ENCODE data around the gene RBX1.
A peak's percentile ranks its signal among the peaks of the same experiment; 100 is the strongest.

The RBX1 gene

GRCh38 chr22:40979198-40979597 is 28.0 kb downstream of the RBX1 start:
- TF ChIP-seq, protein P1, sequence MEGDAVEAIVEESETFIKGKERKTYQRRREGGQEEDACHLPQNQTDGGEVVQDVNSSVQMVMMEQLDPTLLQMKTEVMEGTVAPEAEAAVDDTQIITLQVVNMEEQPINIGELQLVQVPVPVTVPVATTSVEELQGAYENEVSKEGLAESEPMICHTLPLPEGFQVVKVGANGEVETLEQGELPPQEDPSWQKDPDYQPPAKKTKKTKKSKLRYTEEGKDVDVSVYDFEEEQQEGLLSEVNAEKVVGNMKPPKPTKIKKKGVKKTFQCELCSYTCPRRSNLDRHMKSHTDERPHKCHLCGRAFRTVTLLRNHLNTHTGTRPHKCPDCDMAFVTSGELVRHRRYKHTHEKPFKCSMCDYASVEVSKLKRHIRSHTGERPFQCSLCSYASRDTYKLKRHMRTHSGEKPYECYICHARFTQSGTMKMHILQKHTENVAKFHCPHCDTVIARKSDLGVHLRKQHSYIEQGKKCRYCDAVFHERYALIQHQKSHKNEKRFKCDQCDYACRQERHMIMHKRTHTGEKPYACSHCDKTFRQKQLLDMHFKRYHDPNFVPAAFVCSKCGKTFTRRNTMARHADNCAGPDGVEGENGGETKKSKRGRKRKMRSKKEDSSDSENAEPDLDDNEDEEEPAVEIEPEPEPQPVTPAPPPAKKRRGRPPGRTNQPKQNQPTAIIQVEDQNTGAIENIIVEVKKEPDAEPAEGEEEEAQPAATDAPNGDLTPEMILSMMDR (IDR thresholded peaks at IDR 0.05; ENCODE audit: low read depth, low read length) = no peak
- TF ChIP-seq EZH2phosphoT487 (IDR thresholded peaks at IDR 0.05; ENCODE audit: low read depth) = no peak
- Histone ChIP-seq H3K27me3 (ENCODE audit: low read depth, low read length) (no peaks in the 10 kb centered on the region), H3K4me3 (ENCODE audit: low read length) (no peak overlapping the region), H3K4me2 (ENCODE audit: low read length) (no peak overlapping the region), H2AFZ (ENCODE audit: low read depth, low read length) (no peak overlapping the region), H3K79me2 (ENCODE audit: low read length) (no peaks in the 10 kb centered on the region), H3K27ac (ENCODE audit: low read length) (no peak overlapping the region), H3K9ac (ENCODE audit: low read length) (no peak overlapping the region), H4K20me1 (ENCODE audit: insufficient read depth, low read length) (no peaks in the 10 kb centered on the region), H3K4me1 (ENCODE audit: low read length) (peaks cover 11% of the 10 kb centered on the region), H3K9me3 (ENCODE audit: insufficient read depth, low read length) (no peaks in the 10 kb centered on the region), H3K36me3 (replicated peaks; ENCODE audit: low read depth, low read length) (no peaks in the 10 kb centered on the region)

- Histone ChIP-seq H3K9ac (ENCODE audit: low read length) (no peak overlapping the region), H3K27me3 (ENCODE audit: low read depth, low read length) (no peaks in the 10 kb centered on the region), H3K4me3 (ENCODE audit: low read length) (no peak overlapping the region), H2AFZ (ENCODE audit: low read depth, low read length) (no peak overlapping the region), H3K79me2 (ENCODE audit: low read length) (no peaks in the 10 kb centered on the region), H3K27ac (ENCODE audit: low read length) (no peak overlapping the region), H3K4me1 (ENCODE audit: low read length) (peaks cover 11% of the 10 kb centered on the region), H3K4me2 (ENCODE audit: low read length) (no peak overlapping the region), H3K36me3 (replicated peaks; ENCODE audit: low read depth, low read length) (no peaks in the 10 kb centered on the region), H4K20me1 (ENCODE audit: insufficient read depth, low read length) (no peaks in the 10 kb centered on the region), H3K9me3 (ENCODE audit: insufficient read depth, low read length) (no peaks in the 10 kb centered on the region)
- TF ChIP-seq, protein P1 (IDR thresholded peaks at IDR 0.05; ENCODE audit: low read depth, low read length) = no peak
- no peak for TF ChIP-seq EZH2phosphoT487 (IDR thresholded peaks at IDR 0.05; ENCODE audit: low read depth)
Measured at GRCh38 chr22:40979871-40980270, 28.7 kb downstream of the RBX1 start.

DNA sequence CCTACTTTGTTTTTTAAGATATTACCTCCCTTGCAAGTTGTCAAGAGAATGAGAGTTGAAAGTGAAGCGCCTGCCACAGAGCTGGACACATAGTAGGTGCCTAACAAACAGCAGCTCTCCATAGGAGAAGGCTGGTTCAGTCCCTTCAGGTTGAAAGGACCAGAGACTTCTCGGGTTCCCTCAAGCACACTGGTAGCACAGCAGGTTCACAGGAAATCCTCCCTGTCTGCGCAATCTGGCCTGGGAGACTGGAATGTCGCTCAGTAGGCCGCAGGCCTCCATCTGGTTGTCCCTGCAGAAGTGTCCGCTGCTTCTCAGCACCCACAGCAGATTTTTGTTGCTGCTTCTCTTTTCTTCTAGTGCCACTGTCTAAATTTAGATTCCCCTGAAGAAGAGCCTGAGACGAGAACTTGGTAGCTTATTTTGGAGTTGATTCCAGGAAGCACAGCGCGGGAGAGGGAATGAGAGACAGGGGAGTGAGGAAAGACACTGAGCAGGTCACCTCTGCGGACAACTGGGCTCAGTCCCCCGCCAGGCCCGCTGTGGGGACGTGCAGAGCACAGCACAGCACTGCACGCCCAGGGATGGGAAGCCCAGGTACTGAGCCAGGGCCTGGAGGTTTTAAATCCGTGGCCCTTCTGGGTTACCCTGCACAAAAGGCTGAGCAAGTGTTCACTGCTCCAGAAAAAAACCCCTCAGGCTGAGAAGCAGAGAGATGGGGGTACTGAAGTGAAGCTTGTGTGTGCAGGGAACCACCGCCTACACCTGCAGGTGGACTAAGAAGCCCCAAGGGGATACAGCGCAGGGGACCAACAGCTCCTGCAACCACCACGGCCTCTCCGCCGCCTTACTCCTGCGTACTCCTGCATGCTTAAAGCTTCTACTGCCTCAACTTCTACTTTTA is 31.6 kb downstream of the RBX1 start:
- Histone ChIP-seq H3K4me3 (ENCODE audit: low read length) (peak overlapping the region; percentile 10; the same call in 1 of the 2 replicates), H3K36me3 (replicated peaks; ENCODE audit: low read depth, low read length) (no peaks in the 10 kb centered on the region), H3K79me2 (ENCODE audit: low read length) (no peaks in the 10 kb centered on the region), H3K27me3 (ENCODE audit: low read depth, low read length) (no peaks in the 10 kb centered on the region), H4K20me1 (ENCODE audit: insufficient read depth, low read length) (no peaks in the 10 kb centered on the region), H3K27ac (ENCODE audit: low read length) (no peak overlapping the region), H3K4me2 (ENCODE audit: low read length) (peak overlapping the region; percentile 34), H3K9me3 (ENCODE audit: insufficient read depth, low read length) (no peaks in the 10 kb centered on the region), H3K9ac (ENCODE audit: low read length) (no peak overlapping the region), H3K4me1 (ENCODE audit: low read length) (peaks cover 11% of the 10 kb centered on the region), H2AFZ (ENCODE audit: low read depth, low read length) (peak overlapping the region; percentile 85)
- TF ChIP-seq, protein P1 (IDR thresholded peaks at IDR 0.05; ENCODE audit: low read depth, low read length) = no peak
- no peak for TF ChIP-seq EZH2phosphoT487 (IDR thresholded peaks at IDR 0.05; ENCODE audit: low read depth)

DNA sequence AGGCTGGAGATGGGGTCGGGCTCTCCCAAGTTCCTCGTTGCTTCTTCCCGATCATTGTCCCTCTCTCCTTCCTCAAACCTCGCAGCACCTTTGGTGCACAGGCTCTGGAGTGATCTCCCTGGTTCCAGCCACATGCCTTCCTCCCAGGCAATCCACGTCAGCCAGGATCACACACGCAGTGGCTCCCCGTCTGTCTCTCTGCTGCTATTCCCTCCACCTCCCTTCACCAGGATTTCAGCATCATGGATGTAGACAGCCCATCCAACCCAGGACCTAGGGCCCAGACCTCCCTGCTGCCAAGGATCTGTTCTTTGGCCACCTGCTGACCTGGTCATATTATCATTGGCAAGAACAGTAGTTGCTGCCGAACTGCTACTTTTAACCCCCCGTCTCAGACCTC is 40.1 kb downstream of the RBX1 start:
- no peak overlapping the region for H3K4me2 ChIP-seq (ENCODE audit: low read length)
- no peaks in the 10 kb centered on the region for H3K36me3 ChIP-seq (replicated peaks; ENCODE audit: low read depth, low read length)
- no peaks in the 10 kb centered on the region for H3K4me1 ChIP-seq (ENCODE audit: low read length)
- H3K9me3 ChIP-seq (ENCODE audit: insufficient read depth, low read length) = no peaks in the 10 kb centered on the region
- no peaks in the 10 kb centered on the region for H3K79me2 ChIP-seq (ENCODE audit: low read length)
- H4K20me1 ChIP-seq (ENCODE audit: insufficient read depth, low read length) = no peaks in the 10 kb centered on the region
- H3K9ac ChIP-seq (ENCODE audit: low read length) = no peak overlapping the region
- no peak overlapping the region for H3K27ac ChIP-seq (ENCODE audit: low read length)
- H2AFZ ChIP-seq (ENCODE audit: low read depth, low read length) = no peak overlapping the region
- H3K4me3 ChIP-seq (ENCODE audit: low read length) = no peak overlapping the region
- TF ChIP-seq, protein P1 (IDR thresholded peaks at IDR 0.05; ENCODE audit: low read depth, low read length) = no peak
- TF ChIP-seq EZH2phosphoT487 (IDR thresholded peaks at IDR 0.05; ENCODE audit: low read depth) = no peak
- peaks cover 25% of the 10 kb centered on the region for H3K27me3 ChIP-seq (ENCODE audit: low read depth, low read length)

Data from OCI-LY3 (cell line).